Osteocyte (in vitro differentiated cells): ENCODE results near the gene BAIAP2. TPM values are rescaled to one million over a fixed set of nuclear protein-coding genes. Genes with fewer than 3 reads are reported as not detected.

Experiments used
- DNase-seq: peaks from one replicate; pipeline ENCODE4 v3.0.0; 2021; ENCODE audit warnings: mixed read lengths; ENCODE audit not compliant: unreplicated experiment; ENCODE audit errors: extremely low spot score
- H3K27ac Mint-ChIP-seq: one replicate; pipeline ENCODE4 v1.8.0; 2021; ENCODE audit warnings: mild to moderate bottlenecking, mixed read lengths; ENCODE audit not compliant: unreplicated experiment
- H3K27me3 Mint-ChIP-seq: one replicate; pipeline ENCODE4 v1.8.0; 2021; ENCODE audit warnings: mixed read lengths; ENCODE audit not compliant: unreplicated experiment
- H3K36me3 Mint-ChIP-seq: one replicate; pipeline ENCODE4 v1.8.0; 2021; ENCODE audit warnings: mixed read lengths; ENCODE audit not compliant: unreplicated experiment
- H3K4me1 Mint-ChIP-seq: one replicate; pipeline ENCODE4 v1.8.0; 2021; ENCODE audit warnings: mixed read lengths; ENCODE audit not compliant: unreplicated experiment
- H3K4me3 Mint-ChIP-seq: one replicate; pipeline ENCODE4 v1.8.0; 2021; ENCODE audit warnings: mild to moderate bottlenecking, moderate library complexity, mixed read lengths; ENCODE audit not compliant: unreplicated experiment
- H3K9me3 Mint-ChIP-seq: one replicate; pipeline ENCODE4 v1.8.0; 2021; ENCODE audit warnings: mixed read lengths; ENCODE audit not compliant: unreplicated experiment
- total RNA-seq: library from RNA; stranded (reverse); gene quantifications from 2 replicates; pipeline ENCODE4 v1.2.1, GENCODE V29; 2021
- TF ChIP-seq, protein P1 (sequence below): fragments of 200-600 bp; sonication (generic); IDR thresholded peaks from 2 replicates; pipeline ENCODE4 v1.5.0; 2021; ENCODE audit warnings: antibody characterized with exemption, mild to moderate bottlenecking, moderate library complexity

Gene BAIAP2
- total RNA-seq, 1 donor from 2014 or later: 29.0 TPM

GRCh38 chr17:81162491-81162890, 127.5 kb downstream of the BAIAP2 start:
- no peaks in the 10 kb centered on the region for H3K9me3 Mint-ChIP-seq
- TF ChIP-seq, protein P1, sequence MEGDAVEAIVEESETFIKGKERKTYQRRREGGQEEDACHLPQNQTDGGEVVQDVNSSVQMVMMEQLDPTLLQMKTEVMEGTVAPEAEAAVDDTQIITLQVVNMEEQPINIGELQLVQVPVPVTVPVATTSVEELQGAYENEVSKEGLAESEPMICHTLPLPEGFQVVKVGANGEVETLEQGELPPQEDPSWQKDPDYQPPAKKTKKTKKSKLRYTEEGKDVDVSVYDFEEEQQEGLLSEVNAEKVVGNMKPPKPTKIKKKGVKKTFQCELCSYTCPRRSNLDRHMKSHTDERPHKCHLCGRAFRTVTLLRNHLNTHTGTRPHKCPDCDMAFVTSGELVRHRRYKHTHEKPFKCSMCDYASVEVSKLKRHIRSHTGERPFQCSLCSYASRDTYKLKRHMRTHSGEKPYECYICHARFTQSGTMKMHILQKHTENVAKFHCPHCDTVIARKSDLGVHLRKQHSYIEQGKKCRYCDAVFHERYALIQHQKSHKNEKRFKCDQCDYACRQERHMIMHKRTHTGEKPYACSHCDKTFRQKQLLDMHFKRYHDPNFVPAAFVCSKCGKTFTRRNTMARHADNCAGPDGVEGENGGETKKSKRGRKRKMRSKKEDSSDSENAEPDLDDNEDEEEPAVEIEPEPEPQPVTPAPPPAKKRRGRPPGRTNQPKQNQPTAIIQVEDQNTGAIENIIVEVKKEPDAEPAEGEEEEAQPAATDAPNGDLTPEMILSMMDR: no peak
- peaks cover 2% of the 10 kb centered on the region for H3K4me1 Mint-ChIP-seq
- H3K27me3 Mint-ChIP-seq: peaks cover 5% of the 10 kb centered on the region
- H3K4me3 Mint-ChIP-seq: no peak overlapping the region
- H3K27ac Mint-ChIP-seq: no peak overlapping the region
- no peaks in the 10 kb centered on the region for H3K36me3 Mint-ChIP-seq
- no peak for DNase-seq

DNA sequence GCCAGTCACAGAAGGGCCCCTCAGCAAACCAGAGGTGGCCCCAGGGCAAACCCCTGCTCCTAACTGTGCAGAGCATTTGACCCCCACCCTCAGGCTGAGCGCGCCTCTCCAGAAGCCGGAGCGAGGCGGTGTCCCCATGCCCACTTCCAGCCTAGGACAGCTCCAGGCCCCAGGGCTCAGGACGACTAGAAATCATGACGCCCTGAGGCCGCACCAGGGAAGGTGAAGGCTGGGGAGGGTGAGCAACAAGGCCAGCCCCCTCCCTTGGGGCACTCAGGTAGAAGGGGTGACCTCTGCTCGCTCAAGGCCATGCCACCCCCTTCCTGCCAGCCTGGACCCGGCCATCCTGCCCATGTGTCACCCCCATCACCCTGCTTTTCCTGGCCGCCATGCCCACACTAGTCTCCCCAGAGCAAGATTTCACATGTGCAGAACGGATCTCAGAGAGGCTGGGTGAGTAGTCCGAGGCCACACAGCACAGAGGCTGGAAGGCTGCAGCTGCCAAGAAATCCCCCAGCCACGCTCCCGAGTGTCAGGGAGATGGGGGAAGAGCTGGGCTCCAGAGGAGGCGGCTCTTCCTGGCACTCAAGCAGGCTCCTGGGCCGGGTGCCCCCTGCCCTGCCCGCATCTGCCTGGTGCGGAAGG, 128.2 kb downstream of the BAIAP2 start:
- no peak for DNase-seq
- Mint-ChIP-seq H3K27ac (no peak overlapping the region), H3K9me3 (no peaks in the 10 kb centered on the region), H3K4me3 (no peak overlapping the region), H3K36me3 (no peaks in the 10 kb centered on the region), H3K4me1 (peaks cover 2% of the 10 kb centered on the region), H3K27me3 (peaks cover 5% of the 10 kb centered on the region)
- TF ChIP-seq, protein P1: no peak

- TF ChIP-seq, protein P1: no peak
- Mint-ChIP-seq H3K9me3 (no peaks in the 10 kb centered on the region), H3K27me3 (peaks cover 5% of the 10 kb centered on the region), H3K4me1 (peaks cover 2% of the 10 kb centered on the region), H3K4me3 (no peak overlapping the region), H3K27ac (no peak overlapping the region), H3K36me3 (no peaks in the 10 kb centered on the region)
- DNase-seq: no peak
Observed at GRCh38 chr17:81163703-81164370, 128.9 kb downstream of the BAIAP2 start.

- no peak overlapping the region for H3K27ac Mint-ChIP-seq
- H3K4me1 Mint-ChIP-seq: peaks cover 2% of the 10 kb centered on the region
- TF ChIP-seq, protein P1: no peak
- peaks cover 5% of the 10 kb centered on the region for H3K27me3 Mint-ChIP-seq
- H3K9me3 Mint-ChIP-seq: no peaks in the 10 kb centered on the region
- H3K4me3 Mint-ChIP-seq: no peak overlapping the region
- DNase-seq: no peak
- no peaks in the 10 kb centered on the region for H3K36me3 Mint-ChIP-seq
Observed at GRCh38 chr17:81164371-81165245, 129.7 kb downstream of the BAIAP2 start.
